ENCODE measurements around the gene CYP11A1.

Gene CYP11A1

GRCh38 chr15:74388363-74388951, 21.0 kb upstream of the CYP11A1 start:
- no peak for DNase-seq (ENCODE audit: low read depth, low spot score)

GRCh38 chr15:74387621-74388362, 20.3 kb upstream of the CYP11A1 start:
- no peak for DNase-seq (ENCODE audit: low read depth, low spot score)

- DNase-seq (ENCODE audit: low read depth, low spot score), result no peak
Observed at GRCh38 chr15:74387141-74387541, 19.7 kb upstream of the CYP11A1 start.

GRCh38 chr15:74386496-74387140, 19.2 kb upstream of the CYP11A1 start:
- no peak for DNase-seq (ENCODE audit: low read depth, low spot score)

- no peak for DNase-seq (ENCODE audit: low read depth, low spot score)
Observed at GRCh38 chr15:74385733-74386132, 18.3 kb upstream of the CYP11A1 start.

GRCh38 chr15:74384881-74385643, 17.6 kb upstream of the CYP11A1 start:
- DNase-seq (ENCODE audit: low read depth, low spot score), result no peak

- no peak for DNase-seq (ENCODE audit: low read depth, low spot score)
Observed at GRCh38 chr15:74384566-74384880, 17.1 kb upstream of the CYP11A1 start.

DNA sequence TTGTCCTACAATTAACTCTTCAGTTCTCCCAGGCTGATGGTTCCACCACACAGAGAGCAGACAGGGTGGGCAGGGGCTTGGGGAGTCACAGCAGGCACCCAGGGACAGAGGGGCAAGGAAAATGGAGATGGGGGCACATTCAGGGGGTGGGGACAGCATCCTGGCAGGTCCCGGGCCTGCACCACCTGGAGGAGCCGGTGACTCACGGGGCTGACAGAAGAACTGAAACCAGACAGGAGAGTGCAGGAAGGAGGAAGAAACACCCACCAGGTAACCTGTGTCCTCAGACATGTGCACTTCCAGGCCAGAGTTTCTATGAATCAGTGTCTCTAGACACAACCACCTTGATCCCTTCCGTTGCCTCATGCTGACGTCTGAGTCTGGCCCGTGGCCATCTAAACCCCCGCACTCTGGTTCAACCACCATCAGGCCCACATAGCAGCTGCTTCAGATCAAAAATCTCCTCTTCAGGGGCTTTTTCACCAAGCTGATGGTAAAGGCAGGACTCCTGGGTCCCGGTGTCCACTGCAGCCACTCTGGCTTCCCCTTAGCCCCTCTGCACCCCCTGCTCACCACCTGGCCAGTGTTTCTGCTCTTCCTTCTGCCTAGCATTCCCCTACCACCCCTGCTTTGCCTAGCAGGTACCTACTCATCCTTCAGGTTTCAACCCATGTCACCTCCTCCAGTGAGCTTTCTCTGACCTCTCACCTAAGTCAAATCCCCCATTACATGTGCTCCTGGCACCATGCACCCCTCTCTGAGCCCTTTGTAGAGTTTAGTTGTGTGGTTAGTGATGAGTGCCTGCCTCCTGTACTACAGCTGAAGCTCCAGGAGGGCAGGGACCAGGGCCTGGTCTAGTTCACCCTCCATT, 16.5 kb upstream of the CYP11A1 start:
- no peak for DNase-seq (ENCODE audit: low read depth, low spot score)

DNA sequence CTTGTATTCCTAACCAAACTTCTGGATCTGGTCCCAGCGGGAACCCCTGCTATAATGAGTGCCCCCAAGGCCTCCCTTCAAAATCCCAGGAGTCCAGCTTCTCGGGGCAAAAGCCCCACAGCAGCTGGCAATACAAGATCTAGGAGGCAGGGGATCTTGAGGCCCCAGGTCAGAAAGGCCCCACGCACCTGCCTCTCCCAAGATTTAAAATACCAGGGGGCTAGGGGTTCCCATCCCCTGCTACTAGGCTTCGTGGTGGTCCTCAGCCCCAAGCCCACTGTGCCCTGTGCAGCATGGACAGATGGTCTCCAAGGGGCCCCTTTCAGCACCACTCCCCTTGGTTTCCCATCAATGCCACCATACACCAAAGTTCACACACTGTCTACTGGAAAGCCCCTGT, 15.8 kb upstream of the CYP11A1 start:
- no peak for DNase-seq (ENCODE audit: low read depth, low spot score)

- DNase-seq (ENCODE audit: low read depth, low spot score), result no peak
Observed at GRCh38 chr15:74382004-74382816, 14.8 kb upstream of the CYP11A1 start.

- no peak for DNase-seq (ENCODE audit: low read depth, low spot score)
Observed at GRCh38 chr15:74381481-74381880, 14.0 kb upstream of the CYP11A1 start.

DNA sequence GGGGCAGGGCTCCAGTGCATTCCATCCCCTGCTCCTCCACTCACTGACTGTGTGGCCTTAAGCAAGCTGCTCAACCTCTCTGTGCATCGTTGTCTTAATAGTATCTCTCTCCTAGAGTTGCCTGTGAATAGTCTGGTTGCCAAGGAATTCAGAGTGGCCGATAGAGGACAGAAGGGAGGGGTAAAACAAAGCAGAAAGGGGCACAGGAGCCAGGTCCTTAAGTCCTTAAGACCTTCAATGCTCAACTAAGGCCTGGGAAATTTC, 13.7 kb upstream of the CYP11A1 start:
- DNase-seq (ENCODE audit: low read depth, low spot score), result no peak

DNA sequence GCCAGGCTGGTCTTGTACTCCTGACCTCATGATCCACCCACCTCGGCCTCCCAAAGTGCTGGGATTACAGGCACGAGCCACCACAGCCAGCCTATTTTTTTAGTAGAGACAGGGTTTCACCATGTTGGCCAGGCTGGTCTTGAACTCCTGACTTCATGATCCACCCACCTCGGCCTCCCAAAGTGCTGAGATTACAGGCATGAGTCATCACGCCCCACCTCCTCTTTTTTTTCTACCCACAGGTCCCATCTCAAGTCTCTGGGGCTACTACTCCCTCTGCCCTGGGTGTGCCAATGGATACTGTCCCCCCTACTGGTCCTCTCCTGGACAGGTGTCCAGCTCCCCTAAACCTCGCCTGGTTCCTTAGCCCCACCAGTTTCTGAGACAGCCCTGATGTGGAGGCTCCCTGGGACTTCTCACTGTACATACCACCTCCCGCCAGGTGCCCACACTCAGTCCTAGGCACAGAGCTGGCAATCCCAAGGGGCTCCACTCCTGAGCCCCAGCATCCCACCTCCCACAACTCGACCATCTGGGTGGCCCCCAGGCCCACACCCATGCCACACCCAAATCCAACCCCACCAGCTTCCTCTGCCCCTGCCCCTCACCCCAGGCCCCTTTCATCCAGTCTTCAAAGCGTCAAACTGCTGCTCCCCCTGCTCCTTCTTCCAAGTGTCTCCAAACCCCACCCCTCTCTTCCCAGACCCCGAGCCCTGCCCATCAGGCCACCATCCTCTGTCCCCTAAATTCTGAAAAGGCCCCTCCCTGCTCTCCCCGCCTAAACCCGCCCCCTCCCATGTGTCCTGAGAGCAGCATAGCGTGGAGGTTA, 13.1 kb upstream of the CYP11A1 start:
- no peak for DNase-seq (ENCODE audit: low read depth, low spot score)

- no peak for DNase-seq (ENCODE audit: low read depth, low spot score)
Observed at GRCh38 chr15:74378848-74379247, 11.4 kb upstream of the CYP11A1 start.

- DNase-seq (ENCODE audit: low read depth, low spot score), result no peak
Observed at GRCh38 chr15:74377831-74378766, 10.7 kb upstream of the CYP11A1 start.

GRCh38 chr15:74376825-74377581, 9.6 kb upstream of the CYP11A1 start:
- no peak for DNase-seq (ENCODE audit: low read depth, low spot score)

DNA sequence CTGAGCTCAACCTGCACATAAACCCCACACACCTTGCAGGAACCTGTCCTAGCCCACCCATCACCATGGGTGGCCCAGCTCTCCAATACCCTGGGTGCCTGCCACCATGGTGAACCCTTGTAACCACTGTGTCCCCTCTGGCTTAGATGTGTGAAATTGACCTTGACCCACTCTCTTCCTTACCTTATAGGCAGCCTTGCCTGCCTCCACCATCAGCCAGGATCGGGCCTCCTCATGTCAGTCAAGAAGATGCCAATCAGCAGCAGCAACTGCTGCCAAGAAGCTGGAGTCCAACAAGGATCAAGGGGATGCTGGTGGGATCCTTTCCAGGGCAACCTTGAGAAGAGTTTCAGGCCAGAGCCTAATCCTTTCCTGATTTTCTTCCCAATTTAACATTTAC, 8.8 kb upstream of the CYP11A1 start:
- no peak for DNase-seq (ENCODE audit: low read depth, low spot score)

- DNase-seq (ENCODE audit: low read depth, low spot score), result no peak
Observed at GRCh38 chr15:74375303-74375693, 7.9 kb upstream of the CYP11A1 start.
